HG03565 (cell line): ENCODE data around the gene KCNG4.

Source experiments
- ATAC-seq: cut with Tn5 transposase; IDR thresholded peaks from one replicate; pipeline ENCODE4 v1.9.1; 2021; ENCODE audit warnings: mild to moderate bottlenecking, moderate library complexity; ENCODE audit not compliant: unreplicated experiment

The KCNG4 gene, protein sequence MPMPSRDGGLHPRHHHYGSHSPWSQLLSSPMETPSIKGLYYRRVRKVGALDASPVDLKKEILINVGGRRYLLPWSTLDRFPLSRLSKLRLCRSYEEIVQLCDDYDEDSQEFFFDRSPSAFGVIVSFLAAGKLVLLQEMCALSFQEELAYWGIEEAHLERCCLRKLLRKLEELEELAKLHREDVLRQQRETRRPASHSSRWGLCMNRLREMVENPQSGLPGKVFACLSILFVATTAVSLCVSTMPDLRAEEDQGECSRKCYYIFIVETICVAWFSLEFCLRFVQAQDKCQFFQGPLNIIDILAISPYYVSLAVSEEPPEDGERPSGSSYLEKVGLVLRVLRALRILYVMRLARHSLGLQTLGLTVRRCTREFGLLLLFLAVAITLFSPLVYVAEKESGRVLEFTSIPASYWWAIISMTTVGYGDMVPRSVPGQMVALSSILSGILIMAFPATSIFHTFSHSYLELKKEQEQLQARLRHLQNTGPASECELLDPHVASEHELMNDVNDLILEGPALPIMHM

DNA sequence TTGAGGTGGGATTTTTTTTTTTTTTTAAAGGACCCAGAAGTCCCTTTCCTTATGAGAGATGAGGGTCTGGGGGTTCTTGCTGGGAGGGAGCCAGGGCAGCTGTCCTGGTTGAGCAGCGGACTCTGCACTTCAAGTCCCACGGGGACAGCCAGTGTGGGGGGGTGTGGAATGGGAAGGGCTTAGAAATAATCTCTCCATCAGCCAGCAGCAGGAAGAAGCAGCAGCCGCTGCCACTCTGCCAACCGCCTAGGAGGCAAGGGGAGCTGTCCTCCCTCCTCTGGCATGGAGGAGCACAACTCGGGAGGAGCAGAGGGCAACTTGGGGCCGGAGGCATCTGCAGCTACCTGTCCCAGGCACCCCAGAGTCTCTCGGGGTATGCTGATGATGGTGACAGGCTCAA is at the start of gene KCNG4:
TSS of gene KCNG4 (minus strand) at position 104 of the 400 bp plus-strand sequence. CDS start 2,527 bp downstream, outside the sequence.
- no peak for ATAC-seq

DNA sequence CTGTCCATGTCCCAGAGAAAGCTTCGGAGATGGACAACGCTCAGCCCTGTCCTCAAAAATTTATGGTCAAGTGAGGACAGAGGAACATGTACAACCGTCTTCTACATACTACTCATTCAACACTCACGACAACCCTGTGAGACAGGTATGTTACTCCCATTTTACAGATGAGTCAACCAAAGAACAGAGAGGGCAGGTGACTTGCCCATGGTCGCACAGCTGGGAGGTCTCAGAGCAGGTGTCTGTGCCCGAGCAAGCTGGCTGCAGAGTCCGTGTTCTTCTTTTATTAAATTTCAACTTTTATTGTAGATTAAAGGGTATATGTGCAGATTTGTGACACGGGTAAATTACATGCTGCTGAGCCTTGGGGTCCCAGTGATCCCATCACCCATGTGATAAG is 49.1 kb upstream of the KCNG4 start:
- ATAC-seq, result no peak

- no peak for ATAC-seq
Observed at GRCh38 chr16:84286578-84287240, 46.9 kb upstream of the KCNG4 start.

GRCh38 chr16:84284154-84284722 is 44.4 kb upstream of the KCNG4 start:
- ATAC-seq, result no peak

- no peak for ATAC-seq
Observed at GRCh38 chr16:84283314-84284153, 43.7 kb upstream of the KCNG4 start.

- ATAC-seq, result no peak
Observed at GRCh38 chr16:84282533-84282932, 42.7 kb upstream of the KCNG4 start.

DNA sequence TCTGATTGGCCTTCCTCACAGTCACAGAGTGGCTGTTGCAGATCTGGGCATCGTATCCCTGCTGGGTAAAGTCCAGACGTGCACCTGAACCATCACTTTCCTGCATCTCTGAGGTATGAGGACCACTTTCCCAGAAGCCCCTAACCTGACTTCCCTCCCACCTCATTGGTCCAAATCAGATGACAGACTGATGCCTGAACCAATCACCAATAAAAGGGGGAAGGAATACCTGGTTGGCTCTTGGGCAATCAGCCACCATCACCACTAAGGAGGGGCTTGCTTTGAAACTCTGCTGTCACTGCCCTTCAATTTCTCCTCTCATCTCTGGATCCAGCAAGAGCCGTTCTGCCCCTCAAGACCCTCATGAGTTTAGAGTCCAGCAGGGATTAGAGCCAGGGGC is 41.3 kb upstream of the KCNG4 start:
- no peak for ATAC-seq

DNA sequence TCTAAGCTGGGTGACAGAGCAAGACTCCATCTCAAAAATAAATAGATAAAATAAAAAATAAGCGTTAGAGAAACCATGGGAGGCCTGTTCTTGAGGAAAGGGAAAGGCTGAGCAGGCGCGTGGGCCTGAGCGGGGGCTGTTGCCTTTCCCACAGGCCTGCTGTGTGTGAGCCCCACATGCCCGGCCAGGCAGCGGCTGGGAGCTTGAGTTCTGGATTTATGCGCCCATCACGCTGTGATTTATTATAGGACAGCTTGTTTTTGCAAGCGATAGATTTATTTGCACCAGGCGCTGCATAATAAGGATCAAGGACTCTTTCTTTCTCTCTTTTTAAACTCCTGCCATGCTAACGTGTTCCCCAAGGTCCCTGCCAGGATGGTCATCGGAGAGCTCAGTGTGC is 40.1 kb upstream of the KCNG4 start:
- ATAC-seq, result no peak

GRCh38 chr16:84278968-84279367 is 39.2 kb upstream of the KCNG4 start:
- no peak for ATAC-seq

GRCh38 chr16:84278333-84278732 is 38.5 kb upstream of the KCNG4 start:
- ATAC-seq, result no peak

DNA sequence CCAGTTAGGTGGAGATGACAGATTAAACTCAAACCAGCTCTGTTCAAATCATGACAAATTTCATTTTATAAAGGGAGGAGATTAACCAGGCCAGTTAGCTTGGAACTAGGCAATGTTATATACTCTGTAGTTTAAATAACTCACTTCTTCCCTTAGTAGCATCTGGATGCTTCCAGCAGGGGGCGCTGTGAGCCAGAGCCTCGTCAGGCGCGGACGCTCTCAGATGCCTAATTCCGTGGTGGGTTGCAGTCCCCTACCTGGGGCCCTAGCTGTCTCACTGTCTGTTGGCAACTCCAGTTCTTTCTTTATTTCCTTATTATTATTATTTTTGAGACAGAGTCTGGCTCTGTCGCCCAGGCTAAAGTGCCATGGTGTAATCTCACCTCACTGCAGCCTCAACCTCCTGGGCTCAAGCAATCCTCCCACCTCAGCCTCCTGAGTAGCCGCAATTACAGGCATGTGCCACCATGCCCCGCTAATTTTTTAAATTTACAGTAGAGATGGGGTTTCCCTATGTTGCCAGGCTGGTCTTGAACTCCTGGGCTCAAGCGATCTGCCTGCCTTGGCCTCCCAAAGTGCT is 37.5 kb upstream of the KCNG4 start:
- no peak for ATAC-seq

GRCh38 chr16:84275585-84276151 is 35.9 kb upstream of the KCNG4 start:
- ATAC-seq, result no peak

GRCh38 chr16:84274515-84274914 is 34.7 kb upstream of the KCNG4 start:
- no peak for ATAC-seq

GRCh38 chr16:84272740-84273320 is 33.0 kb upstream of the KCNG4 start:
- no peak for ATAC-seq

DNA sequence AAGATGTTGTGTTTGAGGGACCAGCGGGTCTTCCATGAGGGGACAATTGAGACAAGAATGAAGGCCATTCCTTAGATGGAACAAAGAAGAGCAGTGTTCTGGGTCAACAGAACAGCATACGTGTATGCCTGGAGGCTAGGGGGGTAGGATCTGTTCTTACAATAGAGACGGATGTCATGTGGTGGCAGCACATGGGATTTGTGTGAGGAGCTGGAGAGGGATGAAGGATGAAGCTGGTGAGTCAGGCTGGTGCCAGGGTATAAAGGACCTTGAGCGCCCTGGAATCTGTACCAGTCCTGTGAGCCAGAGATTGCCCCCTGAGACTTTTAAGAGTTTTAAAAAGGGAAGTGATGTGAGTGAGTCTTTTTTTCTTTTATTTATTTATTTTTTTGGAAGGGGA is 32.1 kb upstream of the KCNG4 start:
- no peak for ATAC-seq

DNA sequence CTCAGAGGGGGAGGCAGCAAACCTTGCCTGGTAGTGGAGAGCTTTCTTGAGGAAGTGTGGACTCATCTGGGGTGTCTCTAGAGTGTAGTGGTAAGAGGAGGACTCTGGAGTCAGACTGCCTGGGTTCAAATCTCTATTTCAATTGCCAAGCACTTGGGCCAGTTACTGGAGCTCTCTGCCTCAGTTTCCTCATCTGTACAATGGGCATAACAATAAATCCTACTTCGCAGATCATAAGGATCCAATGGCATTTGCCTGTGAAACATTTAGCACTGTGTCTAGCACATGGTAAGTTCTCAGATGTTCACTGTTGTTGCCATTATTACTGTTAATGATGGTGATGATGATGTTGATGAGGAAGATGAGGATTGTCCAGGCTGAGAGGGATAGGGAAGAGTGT is 31.2 kb upstream of the KCNG4 start:
- ATAC-seq, result no peak

DNA sequence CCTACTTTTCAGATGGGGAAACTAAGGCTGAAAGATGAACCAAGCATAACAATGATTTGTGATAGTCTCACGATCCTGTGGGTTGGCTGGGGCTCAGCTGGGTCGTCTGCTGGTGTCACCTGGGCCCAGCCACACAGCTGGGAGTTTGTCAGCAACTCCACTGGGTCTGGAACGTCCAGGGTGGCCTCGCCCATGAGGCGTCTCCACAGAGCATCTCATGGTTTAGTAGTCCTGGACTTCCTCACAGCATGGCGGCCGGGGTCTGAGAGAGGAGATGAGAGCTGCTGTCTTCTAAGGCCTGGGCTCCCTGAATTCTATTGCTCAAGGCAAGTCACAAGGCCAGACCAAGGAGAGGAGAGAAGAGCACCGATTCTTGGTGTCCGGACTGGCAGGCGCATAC is 30.7 kb upstream of the KCNG4 start:
- no peak for ATAC-seq

- ATAC-seq, result no peak
Observed at GRCh38 chr16:84270071-84270470, 30.3 kb upstream of the KCNG4 start.

GRCh38 chr16:84268291-84269040 is 28.7 kb upstream of the KCNG4 start:
- no peak for ATAC-seq
